Activated naive CD4-positive, alpha-beta T cell treated with anti-CD3 and anti-CD28 coated beads, Interleukin-2, amount 50 U/mL, for 72 hours (primary cell): ENCODE measurements around the gene DGKI. TPM values are rescaled to one million over a fixed set of nuclear protein-coding genes. Genes with fewer than 3 reads are reported as not detected.
"Not testable (repeated sequence)": the region's sequence is repeated elsewhere in the genome, so short reads cannot be mapped to it uniquely, and the experiment has no call there.

Experiments used
- ATAC-seq, 2 donors: fragments of 150-1000 bp; cut with Tn5 transposase; 2 replicates each; pipeline ENCODE4 v1.10.0; 2021; ENCODE audit warnings: mild to moderate bottlenecking in 2 of 2, moderate library complexity in 2 of 2
- DNase-seq, 2 donors: peaks; one replicate each; pipeline ENCODE4 v3.0.0; 2021 to 2022; ENCODE audit warnings: low spot score in 2 of 2
- H3K27ac Mint-ChIP-seq, 2 donors: one replicate each; pipeline ENCODE4 v1.8.0; 2022; ENCODE audit warnings: mild to moderate bottlenecking in 2 of 2, mixed read lengths in 2 of 2
- H3K36me3 Mint-ChIP-seq, 2 donors: one replicate each; pipeline ENCODE4 v1.8.0; 2022; ENCODE audit warnings: mixed read lengths in 2 of 2
- H3K9me3 Mint-ChIP-seq, 2 donors: one replicate each; pipeline ENCODE4 v1.8.0; 2022; ENCODE audit warnings: mixed read lengths in 2 of 2
- total RNA-seq, 2 donors: library from RNA; stranded (reverse); gene quantifications; one replicate each; pipeline ENCODE4 v1.2.3, GENCODE V29; 2022

The DGKI gene
- total RNA-seq, 2 donors from 2014 or later, result 0.71 to 16.8 TPM

- Mint-ChIP-seq H3K36me3 (no peaks in the 10 kb centered on the region), H3K9me3 (peaks cover 1 to 7% of the 10 kb centered on the region in 2 donors), H3K27ac (no peak overlapping the region)
- ATAC-seq (no peak), DNase-seq (no peak)
Measured at GRCh38 chr7:137747359-137748031, 99.3 kb downstream of the DGKI start.

- ATAC-seq (no peak), DNase-seq (no peak)
- Mint-ChIP-seq H3K9me3 (peaks cover 4 to 9% of the 10 kb centered on the region in 2 donors), H3K36me3 (no peaks in the 10 kb centered on the region), H3K27ac (no peak overlapping the region)
Measured at GRCh38 chr7:137743021-137743420, 103.8 kb downstream of the DGKI start.

DNA sequence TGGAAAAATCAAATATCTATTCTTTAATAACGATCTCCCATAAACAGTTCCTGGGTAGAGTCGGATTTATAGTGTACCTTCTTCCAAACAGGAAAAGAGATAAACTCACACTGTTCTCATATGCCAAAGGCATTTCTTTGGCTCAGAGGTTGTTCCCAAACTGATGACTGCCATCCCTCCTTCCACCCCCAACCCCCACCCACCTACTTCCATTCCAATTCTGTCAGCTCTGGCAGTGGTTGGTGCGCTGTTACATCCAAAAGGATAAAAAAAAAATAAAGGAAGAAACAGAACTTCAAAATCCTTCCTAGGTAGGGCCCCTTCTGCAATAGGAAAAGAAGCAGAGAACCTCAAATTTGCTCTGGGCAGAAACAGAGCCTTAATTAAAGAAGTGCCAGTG, 104.7 kb downstream of the DGKI start:
- ATAC-seq (no peak), DNase-seq (no peak)
- Mint-ChIP-seq H3K9me3 (peaks cover 4 to 9% of the 10 kb centered on the region in 2 donors), H3K27ac (no peak overlapping the region), H3K36me3 (no peaks in the 10 kb centered on the region)

GRCh38 chr7:137741443-137741842, 105.3 kb downstream of the DGKI start:
- Mint-ChIP-seq H3K36me3 (no peaks in the 10 kb centered on the region), H3K27ac (no peak overlapping the region), H3K9me3 (peaks cover 4 to 9% of the 10 kb centered on the region in 2 donors)
- DNase-seq (no peak), ATAC-seq (no peak)

- H3K9me3 Mint-ChIP-seq, result no peaks in the 10 kb centered on the region
Measured at GRCh38 chr7:137734221-137734620, 112.6 kb downstream of the DGKI start.

DNA sequence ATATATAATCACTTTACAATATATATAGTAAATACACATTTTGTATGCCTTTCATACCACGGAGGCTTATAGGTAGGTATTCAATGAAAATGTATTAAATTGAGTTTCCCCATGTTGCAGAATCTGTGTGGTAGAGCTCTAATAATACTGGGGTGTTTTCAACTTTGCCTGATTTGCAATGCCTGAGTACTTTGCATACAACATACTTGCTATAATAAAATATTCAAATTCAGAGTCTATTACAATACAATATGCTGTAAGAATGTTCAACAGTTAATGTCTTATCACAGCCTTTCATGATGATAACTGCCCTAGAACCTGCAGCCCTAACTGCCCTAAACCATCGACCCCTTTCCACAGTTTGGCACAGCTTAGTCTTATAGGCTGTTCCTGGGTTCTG, 114.6 kb downstream of the DGKI start:
- H3K27ac Mint-ChIP-seq, result no peak overlapping the region
- ATAC-seq (no peak), DNase-seq (no peak)
- no peaks in the 10 kb centered on the region for H3K36me3 Mint-ChIP-seq
- H3K9me3 Mint-ChIP-seq, result no peaks in the 10 kb centered on the region

More at GRCh38 chr7:137734221-137734620, 112.6 kb downstream of the DGKI start:
- no peak for ATAC-seq
- DNase-seq, result no peak
- Mint-ChIP-seq H3K27ac (no peak overlapping the region), H3K36me3 (no peaks in the 10 kb centered on the region)

- H3K9me3 Mint-ChIP-seq, result no peaks in the 10 kb centered on the region
- H3K36me3 Mint-ChIP-seq, result no peaks in the 10 kb centered on the region
- no peak for ATAC-seq
- no peak overlapping the region for H3K27ac Mint-ChIP-seq
- no peak for DNase-seq
Measured at GRCh38 chr7:137731436-137731835, 115.3 kb downstream of the DGKI start.

GRCh38 chr7:137728426-137728825, 118.3 kb downstream of the DGKI start:
- ATAC-seq, result no peak
- Mint-ChIP-seq H3K9me3 (no peaks in the 10 kb centered on the region), H3K36me3 (no peaks in the 10 kb centered on the region), H3K27ac (no peak overlapping the region)
- DNase-seq, result no peak

DNA sequence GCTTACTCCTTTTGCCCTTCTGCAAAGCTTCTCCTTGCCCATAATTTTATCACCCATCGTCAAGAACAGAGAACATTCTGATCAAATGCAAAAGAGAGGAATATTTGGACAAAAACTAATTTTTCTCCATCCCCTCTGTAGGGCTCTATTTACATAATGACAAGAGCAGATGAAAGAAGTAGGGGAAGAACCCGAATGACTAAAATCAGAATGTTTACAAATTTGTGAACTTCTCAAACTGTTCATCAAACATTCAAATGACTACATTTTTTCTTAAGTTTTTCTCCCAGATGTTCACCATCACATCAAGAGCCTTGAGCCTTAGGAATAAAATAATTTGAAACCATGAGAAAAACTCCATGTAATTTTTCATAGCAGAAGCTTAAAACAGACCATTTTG, 119.4 kb downstream of the DGKI start:
- H3K36me3 Mint-ChIP-seq, result no peaks in the 10 kb centered on the region
- no peak overlapping the region for H3K27ac Mint-ChIP-seq
- ATAC-seq, result no peak
- DNase-seq, result no peak
- no peaks in the 10 kb centered on the region for H3K9me3 Mint-ChIP-seq

GRCh38 chr7:137718355-137718754, 128.4 kb downstream of the DGKI start:
- Mint-ChIP-seq H3K27ac (no peak overlapping the region), H3K36me3 (no peaks in the 10 kb centered on the region), H3K9me3 (no peaks in the 10 kb centered on the region)
- ATAC-seq (no peak), DNase-seq (no peak)

DNA sequence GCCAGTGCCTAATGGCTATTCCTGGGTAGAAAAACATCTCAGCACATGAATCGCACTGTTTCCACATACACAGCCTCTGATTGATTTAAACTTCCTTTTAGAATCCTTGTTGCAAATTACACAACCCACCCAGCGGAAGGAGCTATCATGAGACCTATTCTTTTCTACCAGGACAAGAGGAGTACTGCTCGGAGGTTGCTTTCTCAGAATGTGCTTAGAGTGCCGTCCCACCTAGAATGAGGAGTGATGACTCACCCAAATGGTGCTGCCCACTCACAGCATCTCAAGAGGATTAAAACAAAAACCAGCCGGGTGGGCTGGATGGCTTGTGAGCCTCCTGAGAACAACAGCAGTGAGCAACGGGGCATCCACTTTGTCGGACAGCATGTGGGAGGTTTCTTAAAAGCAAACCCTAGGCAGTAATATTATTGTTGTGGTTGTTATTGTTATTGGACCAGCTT, 128.9 kb downstream of the DGKI start:
- no peak for DNase-seq
- no peak for ATAC-seq
- no peaks in the 10 kb centered on the region for H3K36me3 Mint-ChIP-seq
- no peak overlapping the region for H3K27ac Mint-ChIP-seq
- no peaks in the 10 kb centered on the region for H3K9me3 Mint-ChIP-seq

DNA sequence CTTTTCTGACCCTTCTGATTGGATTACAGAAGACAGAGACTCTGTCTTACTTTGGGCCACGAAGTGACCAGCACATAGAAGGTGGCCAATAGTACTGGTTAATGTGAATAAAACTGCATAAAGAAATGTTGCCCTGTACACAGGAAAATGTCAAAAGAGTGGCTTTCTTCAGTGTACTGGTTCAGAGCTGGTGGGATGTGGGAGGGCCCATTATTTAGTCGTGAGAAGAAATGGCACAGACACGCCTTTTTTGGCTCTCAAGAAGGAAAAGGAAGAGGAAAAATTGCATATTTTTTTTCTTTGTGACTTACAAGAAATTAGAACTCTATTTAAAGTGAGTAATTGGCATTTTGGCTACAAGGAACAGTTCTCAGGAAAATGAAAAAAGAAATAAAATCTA, 129.7 kb downstream of the DGKI start:
- Mint-ChIP-seq H3K36me3 (no peaks in the 10 kb centered on the region), H3K27ac (no peak overlapping the region), H3K9me3 (no peaks in the 10 kb centered on the region)
- ATAC-seq, result no peak
- no peak for DNase-seq

DNA sequence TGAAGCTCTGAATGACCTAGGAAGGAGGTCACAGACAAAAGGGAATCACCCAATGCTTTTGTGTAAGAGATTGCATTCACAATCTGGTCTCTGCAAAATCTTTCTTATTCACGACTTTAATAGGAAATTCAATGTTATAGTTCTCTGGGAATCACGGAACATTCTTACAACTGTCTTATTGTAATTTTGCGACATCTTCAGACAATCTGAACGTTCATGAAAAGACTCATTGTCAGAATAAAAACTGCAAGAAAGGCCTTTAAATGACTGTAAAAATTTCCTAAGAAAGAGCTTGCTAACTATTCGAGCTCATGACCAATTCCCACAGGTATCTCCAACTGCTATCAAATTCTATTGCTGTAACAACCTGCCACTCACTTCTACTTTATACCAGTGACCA, 130.7 kb downstream of the DGKI start:
- Mint-ChIP-seq H3K9me3 (no peaks in the 10 kb centered on the region), H3K36me3 (no peaks in the 10 kb centered on the region), H3K27ac (no peak overlapping the region)
- DNase-seq (no peak), ATAC-seq (no peak)

GRCh38 chr7:137715533-137715932, 131.2 kb downstream of the DGKI start:
- Mint-ChIP-seq H3K36me3 (no peaks in the 10 kb centered on the region), H3K27ac (no peak overlapping the region), H3K9me3 (no peaks in the 10 kb centered on the region)
- ATAC-seq (no peak), DNase-seq (no peak)

GRCh38 chr7:137715121-137715520, 131.7 kb downstream of the DGKI start:
- no peaks in the 10 kb centered on the region for H3K36me3 Mint-ChIP-seq
- H3K27ac Mint-ChIP-seq, result no peak overlapping the region
- DNase-seq (no peak), ATAC-seq (no peak)
- H3K9me3 Mint-ChIP-seq, result no peaks in the 10 kb centered on the region

DNA sequence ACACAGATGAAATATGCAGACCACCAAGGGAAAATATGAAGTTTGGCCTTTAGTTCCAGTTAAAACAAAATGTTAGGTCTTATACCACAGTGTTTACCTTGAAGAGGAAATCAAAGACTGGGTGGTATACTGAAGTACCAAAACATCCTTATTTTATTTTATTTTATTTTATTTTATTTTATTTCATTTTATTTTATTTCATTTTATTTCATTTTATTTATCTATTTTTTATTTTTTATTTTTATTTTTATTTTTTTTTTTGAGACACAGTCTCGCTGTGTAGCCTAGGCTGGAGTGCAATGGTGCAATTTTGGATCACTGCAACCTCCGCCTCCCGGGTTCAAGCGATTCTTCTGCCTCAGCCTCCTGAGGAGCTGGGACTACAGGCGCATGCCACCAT, 140.4 kb downstream of the DGKI start:
- peaks cover 15 to 17% of the 10 kb centered on the region in 2 donors for H3K9me3 Mint-ChIP-seq
- not testable (repeated sequence) for H3K27ac Mint-ChIP-seq, DNase-seq

DNA sequence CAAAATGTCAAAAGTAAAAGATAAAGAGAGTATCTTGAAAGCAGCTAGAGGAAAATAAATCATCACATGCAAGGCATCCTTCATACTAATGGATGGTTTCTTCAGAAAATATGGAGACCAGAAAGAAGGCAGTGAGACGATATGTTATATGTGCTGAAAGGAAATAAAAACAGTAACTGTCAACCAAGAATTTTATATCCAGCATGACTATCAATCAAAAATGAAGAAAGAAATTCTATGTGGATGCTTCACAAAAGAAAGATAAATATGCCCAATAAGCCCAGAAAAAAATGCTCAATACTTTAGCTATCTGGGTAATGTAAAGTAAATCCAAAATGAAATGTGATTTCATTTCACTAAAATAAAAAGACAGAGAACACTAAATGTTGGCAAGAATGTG, 142.1 kb downstream of the DGKI start:
- H3K9me3 Mint-ChIP-seq, result peaks cover 15 to 17% of the 10 kb centered on the region in 2 donors
- H3K27ac Mint-ChIP-seq, result no peak overlapping the region
- ATAC-seq (no peak), DNase-seq (no peak)
- peaks cover 11 to 12% of the 10 kb centered on the region in 2 donors for H3K36me3 Mint-ChIP-seq

More for the DNA sequence above, 140.4 kb downstream of the DGKI start:
- not testable (repeated sequence) for ATAC-seq
- peaks cover 11 to 12% of the 10 kb centered on the region in 2 donors for H3K36me3 Mint-ChIP-seq

DNA sequence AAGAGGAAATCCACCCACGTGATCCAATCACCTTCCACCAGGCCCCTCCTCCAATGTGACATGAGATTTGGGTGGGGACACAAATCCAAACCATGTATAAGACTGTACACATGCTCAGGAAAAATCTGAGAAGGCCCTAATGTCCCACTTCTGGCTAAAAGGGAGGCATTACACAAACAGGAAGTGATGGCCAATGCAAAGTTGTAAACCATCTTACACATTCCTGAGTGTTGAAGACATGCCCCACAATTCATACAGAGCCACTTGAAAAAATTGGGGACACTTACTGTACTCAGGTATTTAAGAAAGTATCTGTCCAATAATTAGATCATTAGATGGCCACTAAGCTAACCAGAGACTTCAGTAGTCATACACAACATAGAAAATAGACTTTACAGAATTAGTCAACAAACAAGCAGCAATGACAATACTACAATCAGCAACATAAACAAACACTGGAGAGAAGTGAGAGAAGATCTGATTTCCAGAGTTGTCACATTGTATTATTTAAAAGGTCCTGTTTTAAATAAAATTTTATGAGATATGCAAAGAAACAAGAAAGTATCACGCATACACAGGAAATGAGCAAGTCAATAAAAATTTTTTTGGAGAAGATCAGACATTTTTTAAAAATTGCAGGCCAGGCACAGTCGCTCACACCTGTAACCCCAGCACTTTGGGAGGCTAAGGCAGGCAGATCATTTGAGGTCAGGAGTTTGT, 143.3 kb downstream of the DGKI start:
- peaks cover 15 to 17% of the 10 kb centered on the region in 2 donors for H3K9me3 Mint-ChIP-seq
- no peak for DNase-seq
- ATAC-seq, result no peak
- H3K36me3 Mint-ChIP-seq, result peaks cover 11 to 12% of the 10 kb centered on the region in 2 donors
- H3K27ac Mint-ChIP-seq, result no peak overlapping the region
